Effector CD4-positive, alpha-beta T cell (primary cell): Measurements from ENCODE around the gene CNOT6L.

Source experiments
- DNase-seq: peaks from one replicate; pipeline ENCODE4 v3.0.0-alpha.2; 2020
- total RNA-seq: gene quantifications from one replicate; lab custom pipeline; 2026; lab: John Stamatoyannopoulos, UW

CNOT6L gene
- total RNA-seq, result 536 reads per million, percentile 98 among the genes with 10 or more reads in this experiment

- DNase-seq, result peak; percentile 81
Measured at GRCh38 chr4:77818602-77819403, at the start of gene CNOT6L. Gene CNOT6L, minus strand, starts transcription at chr4:77819368. Its CDS starts 60 bp downstream, at chr4:77819308.

GRCh38 chr4:77865259-77865658, 46.1 kb upstream of the CNOT6L start:
- no peak for DNase-seq

DNA sequence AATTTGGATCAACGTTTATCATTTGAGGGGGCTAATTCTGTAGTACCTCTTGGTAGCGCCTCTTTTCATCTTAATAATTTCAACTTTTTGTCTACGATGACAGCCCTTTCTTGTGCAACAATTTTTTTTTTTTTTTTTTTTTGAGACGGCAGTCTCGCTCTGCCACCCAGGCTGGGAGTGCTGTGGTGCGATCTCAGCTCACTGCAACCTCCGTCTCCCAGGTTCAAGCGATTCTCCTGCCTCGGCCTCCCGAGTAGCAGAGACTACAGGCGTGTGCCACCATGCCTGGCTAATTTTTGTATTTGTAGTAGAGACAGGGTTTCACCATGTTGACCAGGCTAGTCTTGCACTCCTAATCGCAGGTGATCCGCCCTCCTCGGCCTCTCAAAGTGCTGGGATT, 44.2 kb upstream of the CNOT6L start:
- peak; percentile 8 for DNase-seq

DNA sequence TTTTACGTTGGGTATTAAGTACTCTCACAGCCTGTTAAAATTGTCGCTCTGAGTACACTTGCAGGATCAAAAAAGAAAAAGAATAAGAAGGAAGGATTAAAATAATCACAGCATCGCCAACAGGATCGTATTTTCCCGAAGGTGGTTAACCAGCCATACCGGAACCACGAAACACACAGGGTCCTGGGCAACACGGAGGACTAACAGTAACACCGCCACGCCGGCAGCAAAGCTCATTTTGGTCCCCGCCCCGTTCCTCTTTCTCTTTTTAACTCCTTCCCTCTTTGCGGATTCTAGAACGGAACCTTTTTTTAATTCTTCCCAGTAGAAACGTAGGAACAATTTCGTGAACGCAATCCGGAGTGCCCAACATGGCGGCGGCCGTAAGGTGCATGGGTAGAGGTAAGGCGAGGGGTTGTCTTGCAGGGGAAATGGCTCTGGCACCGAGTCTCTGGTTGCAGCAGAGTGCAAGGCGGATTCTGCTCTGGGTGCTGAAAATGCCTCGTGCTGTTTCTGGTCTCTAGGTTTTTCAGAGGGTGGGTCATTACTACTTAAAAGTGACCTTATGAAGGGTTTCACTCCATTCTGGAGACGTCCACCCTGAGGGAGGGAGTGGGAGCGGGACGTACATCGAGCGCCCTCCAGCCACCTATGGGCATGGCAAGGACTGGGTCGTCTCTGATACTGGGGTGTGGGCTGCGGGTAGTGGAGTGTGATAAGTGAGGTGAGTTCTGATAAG, 43.5 kb upstream of the CNOT6L start, which contains the start of gene MRPL1:
Gene MRPL1, plus strand, starts transcription at position 353 of the 739 bp plus-strand sequence. Its CDS starts 19 bp downstream, at position 372.
- DNase-seq, result peak; percentile 83

GRCh38 chr4:77861495-77861894, 42.3 kb upstream of the CNOT6L start:
- DNase-seq, result no peak

- DNase-seq, result no peak
Measured at GRCh38 chr4:77859256-77859655, 40.1 kb upstream of the CNOT6L start.

DNA sequence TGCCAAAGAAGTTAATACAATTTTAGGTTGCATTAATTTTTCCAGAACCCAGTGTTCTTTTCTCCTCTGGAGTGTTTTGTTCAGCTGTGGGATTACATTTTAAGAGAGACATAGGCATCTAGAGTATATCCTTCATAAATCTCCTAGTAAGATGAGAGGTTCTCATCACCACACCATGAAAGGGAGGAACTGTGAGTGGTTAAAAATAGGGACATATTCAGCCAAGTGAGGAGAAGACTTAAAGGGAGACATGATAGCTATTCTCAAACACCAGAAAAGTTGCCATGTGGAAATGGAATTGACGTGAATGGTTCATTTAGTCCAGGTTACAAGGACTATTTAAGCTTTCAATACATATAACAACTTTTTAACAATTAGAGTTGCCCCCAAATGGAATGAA, 37.0 kb upstream of the CNOT6L start:
- DNase-seq, result no peak

- peak; percentile 15 for DNase-seq
Measured at GRCh38 chr4:77854431-77855111, 35.4 kb upstream of the CNOT6L start.

GRCh38 chr4:77852892-77853495, 33.8 kb upstream of the CNOT6L start:
- DNase-seq, result peak; percentile 59

GRCh38 chr4:77849278-77849965, 30.3 kb upstream of the CNOT6L start:
- no peak for DNase-seq

DNA sequence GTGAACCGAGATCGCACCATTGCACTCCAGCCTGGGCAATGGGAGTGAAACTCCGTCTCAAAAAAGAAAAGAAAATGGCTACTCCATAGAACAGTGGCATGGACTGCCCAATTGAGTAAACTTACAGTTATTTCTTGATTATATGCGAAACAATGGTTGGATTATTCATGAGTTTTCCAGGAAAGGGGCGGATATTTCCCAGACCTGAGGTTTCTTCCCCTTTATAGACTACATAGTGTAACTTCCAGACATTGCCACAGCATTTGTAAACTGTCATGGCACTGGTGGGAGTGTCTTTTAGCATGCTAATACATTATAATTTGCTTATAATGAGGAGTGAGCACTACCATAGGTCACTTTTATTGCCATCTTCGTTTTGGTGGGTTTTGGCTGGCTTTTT, 29.3 kb upstream of the CNOT6L start:
- DNase-seq, result no peak

DNA sequence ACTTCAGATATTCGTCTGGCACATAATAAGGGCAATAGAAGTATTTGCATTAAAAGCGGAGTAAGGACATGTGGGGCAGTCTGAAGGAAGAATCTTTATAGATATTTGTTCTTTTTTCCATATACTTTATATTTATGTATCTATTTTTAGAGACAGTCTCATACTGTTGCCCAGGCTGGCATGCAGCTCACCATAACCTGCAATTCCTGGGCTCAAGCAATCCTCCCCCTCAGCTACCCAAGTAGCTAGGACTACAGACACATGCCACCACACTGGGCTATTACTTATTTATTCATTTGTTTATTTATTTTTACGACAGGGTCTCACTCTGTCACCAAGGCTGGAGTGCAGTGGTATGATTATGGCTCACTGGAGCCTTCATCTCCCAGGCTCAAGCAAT, 26.8 kb upstream of the CNOT6L start:
- no peak for DNase-seq

- DNase-seq, result no peak
Measured at GRCh38 chr4:77845400-77845799, 26.2 kb upstream of the CNOT6L start.

DNA sequence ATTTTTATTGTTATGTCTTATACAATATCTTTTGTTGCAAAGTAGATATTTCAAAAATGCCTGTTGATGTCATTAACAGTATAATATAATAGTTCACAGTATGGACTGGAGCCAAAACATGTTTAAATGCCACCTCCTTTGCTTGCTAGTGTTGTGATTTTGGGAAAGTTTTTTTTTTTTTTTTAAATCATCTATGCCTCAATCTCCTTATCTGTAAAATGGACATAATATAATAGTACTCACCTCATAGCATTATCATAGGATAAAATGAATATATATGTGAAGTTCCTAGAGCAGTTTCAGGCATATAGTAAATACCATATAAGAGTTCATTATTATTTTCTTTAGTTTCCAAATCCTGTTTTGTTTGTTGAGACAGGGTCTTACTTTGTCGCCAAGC, 25.2 kb upstream of the CNOT6L start:
- DNase-seq, result no peak

GRCh38 chr4:77843628-77844027, 24.5 kb upstream of the CNOT6L start:
- no peak for DNase-seq

DNA sequence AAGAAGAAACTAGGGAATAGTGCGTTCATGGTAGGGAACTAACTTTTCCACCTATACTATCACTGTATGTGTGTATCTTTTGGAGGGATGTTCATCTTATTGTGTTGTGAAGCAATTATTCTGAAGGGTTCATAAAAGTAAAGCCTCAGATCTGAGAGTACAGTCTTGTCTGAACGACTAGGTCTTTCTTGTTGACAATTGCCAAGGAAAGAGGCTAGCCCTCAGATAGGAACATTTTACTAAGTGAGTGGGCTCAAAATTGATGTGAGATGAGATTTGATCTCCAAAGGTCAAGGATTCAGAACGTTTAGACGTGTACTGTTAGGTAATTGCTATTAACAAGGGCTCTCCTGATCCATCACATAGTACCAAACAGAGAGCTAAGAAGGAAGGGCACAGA, 15.2 kb upstream of the CNOT6L start:
- no peak for DNase-seq

GRCh38 chr4:77833126-77833724, 14.1 kb upstream of the CNOT6L start:
- no peak for DNase-seq

GRCh38 chr4:77827343-77827742, 8.2 kb upstream of the CNOT6L start:
- no peak for DNase-seq

DNA sequence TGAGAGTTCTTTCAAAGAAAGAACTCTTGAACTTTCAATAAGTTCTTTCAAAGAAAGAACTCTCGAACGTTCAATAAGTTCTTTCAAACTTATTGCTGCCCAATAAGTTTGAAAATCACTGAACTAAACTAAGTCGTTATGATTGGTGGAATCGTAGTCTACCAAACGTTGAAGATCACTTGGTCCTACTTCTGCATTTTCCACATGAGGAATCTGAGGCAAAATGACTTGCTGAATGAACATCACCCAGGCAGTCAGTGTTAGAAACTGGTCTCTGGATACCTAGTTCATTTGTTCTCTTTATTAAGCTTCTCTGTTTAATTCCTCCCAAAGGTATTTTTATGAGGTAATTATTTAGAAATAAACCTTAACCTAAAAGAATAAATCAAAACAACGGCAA, 7.1 kb upstream of the CNOT6L start:
- no peak for DNase-seq

- DNase-seq, result peak; percentile 46
Measured at GRCh38 chr4:77821775-77822174, 2.6 kb upstream of the CNOT6L start.

DNA sequence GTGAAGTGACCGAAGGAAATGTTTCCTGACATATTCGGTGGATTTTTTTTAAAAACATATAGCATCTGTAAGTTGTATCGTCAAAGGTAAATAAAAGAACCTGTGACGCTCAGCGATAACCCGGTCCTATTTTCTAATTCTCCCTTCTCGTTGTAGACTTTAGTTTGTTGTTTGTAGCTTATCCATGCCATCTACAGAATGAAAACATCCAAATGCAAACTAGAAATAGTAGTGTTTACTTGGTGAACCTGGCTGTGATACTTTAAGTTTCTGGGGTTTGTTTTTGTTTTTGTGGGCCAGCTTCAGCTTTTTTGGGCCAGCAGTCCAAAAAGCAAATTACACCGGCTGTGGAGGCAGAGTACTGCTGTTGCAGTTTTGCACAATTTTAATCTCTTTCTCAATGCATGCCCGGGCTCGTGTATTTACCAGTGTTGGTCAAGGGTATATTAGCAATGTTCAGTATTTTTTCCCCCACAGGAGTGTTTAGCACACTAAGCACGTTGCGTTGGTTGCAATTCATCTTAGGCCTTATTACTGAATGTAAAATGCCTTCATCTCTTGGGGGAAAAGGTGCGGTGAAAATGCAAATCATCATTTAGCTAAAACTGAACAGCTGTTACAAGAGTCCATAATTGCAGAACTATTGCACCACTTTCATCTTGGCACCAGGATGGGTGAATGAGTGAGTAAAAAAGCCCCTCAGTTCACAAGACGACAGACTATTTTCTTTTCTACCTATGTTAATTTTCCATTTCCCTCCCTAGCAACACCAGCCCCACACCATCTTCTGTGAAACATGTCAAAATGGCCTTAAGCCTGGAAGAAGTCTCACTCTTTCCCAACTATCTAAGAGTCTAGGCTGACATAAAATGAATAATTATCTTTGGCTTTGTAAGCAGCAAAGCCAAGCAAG, 1.7 kb upstream of the CNOT6L start:
- peak; percentile 18 for DNase-seq
